Measurements from ENCODE around the gene PRKCE. TPM values are rescaled to one million over a fixed set of nuclear protein-coding genes. Genes with fewer than 3 reads are reported as not detected.

The PRKCE gene
- total RNA-seq, 1 experiment from 2014 or later: 17.7 TPM

DNA sequence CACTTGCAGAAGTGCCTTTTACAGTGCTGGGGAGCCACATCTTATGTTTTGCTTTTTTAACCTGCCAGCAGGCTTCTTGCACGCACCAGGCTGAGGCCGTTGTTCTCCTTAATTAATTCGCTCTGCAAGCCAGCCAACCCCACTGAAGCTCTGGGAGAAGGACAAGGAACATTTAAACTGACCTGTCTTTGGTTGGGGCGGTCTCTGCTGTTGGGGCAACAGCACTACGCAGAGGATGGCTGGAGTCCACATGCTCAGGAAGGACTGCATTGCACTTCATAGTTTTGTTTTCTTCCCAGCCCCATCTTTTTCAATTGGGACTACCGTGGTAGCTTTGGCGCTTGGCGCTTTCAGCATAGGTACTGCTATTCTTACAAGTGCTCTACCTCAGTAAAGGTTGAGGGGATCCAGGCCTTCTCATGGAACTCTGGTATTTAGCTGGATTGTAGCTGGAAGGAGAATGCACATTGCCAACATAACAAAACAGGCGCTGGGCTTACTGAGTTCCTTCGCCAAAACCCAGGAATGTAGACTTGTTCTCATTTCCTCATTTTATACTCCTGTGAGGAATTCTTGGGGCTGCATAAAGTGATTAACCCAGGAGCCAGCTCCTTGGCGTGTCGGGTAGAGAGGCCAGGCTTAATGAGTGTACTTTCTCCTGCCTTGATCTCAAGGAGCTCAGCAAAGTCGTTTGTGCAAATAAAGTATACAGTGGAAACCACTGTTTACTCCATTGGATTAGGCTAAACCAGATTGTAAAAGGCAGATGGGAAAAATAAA lies 146.2 kb downstream of the PRKCE start:
- H3K27me3 Mint-ChIP-seq (ENCODE audit: unreplicated experiment): no peaks in the 10 kb centered on the region
- H3K4me1 Mint-ChIP-seq (ENCODE audit: low read depth, unreplicated experiment): peaks cover 8% of the 10 kb centered on the region
- no peak overlapping the region for H3K4me3 Mint-ChIP-seq (ENCODE audit: low read depth, unreplicated experiment)
- intact Hi-C loops (cut with micrococcal nuclease; ENCODE audit: unreplicated experiment): no loop called here
- BruUV-seq (replicated peaks): no TSS peak
- no peak overlapping the region for H3K27ac Mint-ChIP-seq (ENCODE audit: unreplicated experiment)
- TF ChIP-seq, protein P1, sequence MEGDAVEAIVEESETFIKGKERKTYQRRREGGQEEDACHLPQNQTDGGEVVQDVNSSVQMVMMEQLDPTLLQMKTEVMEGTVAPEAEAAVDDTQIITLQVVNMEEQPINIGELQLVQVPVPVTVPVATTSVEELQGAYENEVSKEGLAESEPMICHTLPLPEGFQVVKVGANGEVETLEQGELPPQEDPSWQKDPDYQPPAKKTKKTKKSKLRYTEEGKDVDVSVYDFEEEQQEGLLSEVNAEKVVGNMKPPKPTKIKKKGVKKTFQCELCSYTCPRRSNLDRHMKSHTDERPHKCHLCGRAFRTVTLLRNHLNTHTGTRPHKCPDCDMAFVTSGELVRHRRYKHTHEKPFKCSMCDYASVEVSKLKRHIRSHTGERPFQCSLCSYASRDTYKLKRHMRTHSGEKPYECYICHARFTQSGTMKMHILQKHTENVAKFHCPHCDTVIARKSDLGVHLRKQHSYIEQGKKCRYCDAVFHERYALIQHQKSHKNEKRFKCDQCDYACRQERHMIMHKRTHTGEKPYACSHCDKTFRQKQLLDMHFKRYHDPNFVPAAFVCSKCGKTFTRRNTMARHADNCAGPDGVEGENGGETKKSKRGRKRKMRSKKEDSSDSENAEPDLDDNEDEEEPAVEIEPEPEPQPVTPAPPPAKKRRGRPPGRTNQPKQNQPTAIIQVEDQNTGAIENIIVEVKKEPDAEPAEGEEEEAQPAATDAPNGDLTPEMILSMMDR (IDR thresholded peaks at IDR 0.05; ENCODE audit: unreplicated experiment): no peak
- no peaks in the 10 kb centered on the region for H3K36me3 Mint-ChIP-seq (ENCODE audit: insufficient read depth, unreplicated experiment)
- no peaks in the 10 kb centered on the region for H3K9me3 Mint-ChIP-seq (ENCODE audit: low read depth, unreplicated experiment)
- no peak for DNase-seq
- CTCF ChIA-PET: interaction anchor here (0.9 to 1.3 kb wide), 2 partner anchors 9 to 1629 kb away, joined by 3 to 4 read pairs; partner anchors contain the start of gene PPM1B

DNA sequence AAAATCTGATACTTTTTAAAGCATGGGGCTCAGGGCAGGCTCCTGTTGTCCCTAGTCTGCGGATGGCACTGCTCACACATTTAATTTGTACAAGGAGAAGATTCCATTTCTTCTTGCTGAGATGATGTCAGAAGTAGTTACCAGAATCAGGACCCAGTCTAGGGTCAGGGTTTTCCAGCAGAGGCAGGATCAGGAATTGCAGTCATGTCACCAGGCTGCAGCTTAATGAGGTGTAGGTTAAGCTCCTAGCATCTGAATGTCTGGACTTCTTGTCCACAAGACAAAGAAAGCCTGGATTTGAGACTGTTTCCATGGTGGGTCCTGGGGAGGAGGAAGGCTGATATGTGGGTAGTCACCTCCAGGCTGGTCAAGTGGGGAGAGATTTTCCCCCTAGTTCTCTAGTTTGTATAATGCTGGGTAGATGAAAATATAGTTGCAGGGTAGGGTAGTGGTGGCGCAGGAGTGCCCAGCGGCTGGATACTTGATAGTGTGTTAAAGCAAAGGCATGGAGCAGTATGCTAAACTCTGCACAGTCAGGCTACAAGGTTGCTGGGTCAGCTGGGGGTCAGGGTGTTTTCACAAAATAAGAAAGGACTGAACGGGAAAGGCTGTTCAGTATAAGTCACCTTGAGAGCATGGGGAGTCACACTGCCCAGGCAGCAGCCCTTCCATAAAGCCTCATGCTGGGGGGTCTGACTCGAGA lies 148.4 kb downstream of the PRKCE start:
- no peaks in the 10 kb centered on the region for H3K27me3 Mint-ChIP-seq (ENCODE audit: unreplicated experiment)
- no peak overlapping the region for H3K4me3 Mint-ChIP-seq (ENCODE audit: low read depth, unreplicated experiment)
- no TSS peak for BruUV-seq (replicated peaks)
- DNase-seq: no peak
- no peaks in the 10 kb centered on the region for H3K4me1 Mint-ChIP-seq (ENCODE audit: low read depth, unreplicated experiment)
- no peaks in the 10 kb centered on the region for H3K9me3 Mint-ChIP-seq (ENCODE audit: low read depth, unreplicated experiment)
- CTCF ChIA-PET: no interaction called here
- H3K36me3 Mint-ChIP-seq (ENCODE audit: insufficient read depth, unreplicated experiment): no peaks in the 10 kb centered on the region
- no peak overlapping the region for H3K27ac Mint-ChIP-seq (ENCODE audit: unreplicated experiment)
- TF ChIP-seq, protein P1 (IDR thresholded peaks at IDR 0.05; ENCODE audit: unreplicated experiment): no peak
- intact Hi-C loops (cut with micrococcal nuclease; ENCODE audit: unreplicated experiment): no loop called here

DNA sequence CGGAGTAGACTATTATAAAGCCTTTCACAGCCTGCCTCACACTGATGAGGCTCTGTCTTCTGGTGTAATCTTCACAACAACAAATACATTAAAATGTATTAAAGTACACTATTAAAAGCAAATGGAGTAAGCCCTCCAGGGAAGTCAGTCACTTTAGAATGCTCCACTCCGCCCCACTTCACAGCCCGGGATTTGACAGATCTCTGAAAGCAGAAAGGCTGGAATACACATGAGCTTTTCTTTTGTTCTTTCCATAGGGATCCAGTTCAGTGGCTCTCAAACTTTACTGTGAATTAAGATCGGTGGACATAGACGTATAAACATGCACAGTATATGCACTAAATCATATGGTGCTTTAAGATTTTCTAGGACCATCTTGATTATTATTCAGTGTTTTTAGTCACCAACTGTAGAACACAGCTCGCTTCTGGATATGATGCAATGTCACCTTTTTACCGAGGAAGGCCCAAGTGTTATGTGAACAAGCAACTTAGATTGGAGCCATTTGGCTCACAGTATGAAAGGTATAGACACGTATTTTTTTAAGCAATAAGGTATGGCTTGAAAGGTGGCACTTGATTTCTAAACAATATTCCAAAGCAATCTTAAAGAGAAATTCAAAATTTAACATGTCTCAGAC lies 151.1 kb downstream of the PRKCE start:
- CTCF ChIA-PET: interaction anchor here (0.7 to 0.8 kb wide), 2 partner anchors 24 to 813 kb away, joined by 3 read pairs; no protein-coding TSS in a partner anchor
- H3K27me3 Mint-ChIP-seq (ENCODE audit: unreplicated experiment): no peaks in the 10 kb centered on the region
- no TSS peak for BruUV-seq (replicated peaks)
- no peak for DNase-seq
- intact Hi-C loops (cut with micrococcal nuclease; ENCODE audit: unreplicated experiment): no loop called here
- no peaks in the 10 kb centered on the region for H3K4me1 Mint-ChIP-seq (ENCODE audit: low read depth, unreplicated experiment)
- H3K9me3 Mint-ChIP-seq (ENCODE audit: low read depth, unreplicated experiment): no peaks in the 10 kb centered on the region
- H3K36me3 Mint-ChIP-seq (ENCODE audit: insufficient read depth, unreplicated experiment): no peaks in the 10 kb centered on the region
- no peak overlapping the region for H3K4me3 Mint-ChIP-seq (ENCODE audit: low read depth, unreplicated experiment)
- TF ChIP-seq, protein P1 (IDR thresholded peaks at IDR 0.05; ENCODE audit: unreplicated experiment): no peak
- H3K27ac Mint-ChIP-seq (ENCODE audit: unreplicated experiment): no peak overlapping the region

DNA sequence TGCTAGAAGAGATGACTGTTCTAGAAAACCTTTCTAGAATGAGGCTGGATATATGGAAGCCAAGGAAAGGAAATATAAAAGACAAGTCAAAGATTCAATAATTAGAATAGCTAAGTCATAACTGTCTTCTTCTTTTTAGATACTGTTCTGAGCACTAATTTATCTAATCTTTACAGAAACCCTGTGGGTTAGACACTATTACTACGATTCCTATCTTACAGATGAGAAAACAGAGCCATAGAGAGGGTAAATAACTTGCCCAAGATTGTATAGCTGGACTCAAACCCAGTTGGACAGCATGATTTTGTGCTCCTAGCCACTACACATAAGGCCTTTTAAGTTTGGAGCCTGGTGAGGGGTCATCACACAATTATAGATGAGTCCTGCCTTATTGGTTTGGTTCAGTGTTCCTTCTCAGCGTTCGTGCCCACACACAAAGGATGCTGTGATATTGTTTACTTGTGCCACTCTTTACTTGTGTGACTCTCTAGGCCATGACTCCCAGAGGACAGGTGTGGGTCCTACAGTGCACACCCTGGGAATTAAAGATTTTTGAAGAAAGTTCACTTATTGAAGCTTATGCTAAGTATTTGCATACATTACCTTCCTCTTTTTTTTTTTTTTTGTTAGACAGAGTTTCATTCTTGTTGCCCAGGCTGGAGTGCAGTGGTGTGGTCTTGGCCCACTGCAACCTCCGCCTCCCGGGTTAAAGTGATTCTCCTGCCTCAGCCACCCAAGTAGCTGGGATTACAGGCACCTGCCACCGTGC lies 153.7 kb downstream of the PRKCE start:
- CTCF ChIA-PET: interaction anchor here (0.8 kb wide), 1 partner anchor 35 kb away, joined by 3 read pairs; no protein-coding TSS in a partner anchor
- TF ChIP-seq, protein P1 (IDR thresholded peaks at IDR 0.05; ENCODE audit: unreplicated experiment): no peak
- no peaks in the 10 kb centered on the region for H3K36me3 Mint-ChIP-seq (ENCODE audit: insufficient read depth, unreplicated experiment)
- DNase-seq: no peak
- no peaks in the 10 kb centered on the region for H3K27me3 Mint-ChIP-seq (ENCODE audit: unreplicated experiment)
- H3K4me3 Mint-ChIP-seq (ENCODE audit: low read depth, unreplicated experiment): no peak overlapping the region
- H3K4me1 Mint-ChIP-seq (ENCODE audit: low read depth, unreplicated experiment): no peaks in the 10 kb centered on the region
- BruUV-seq (replicated peaks): no TSS peak
- no peaks in the 10 kb centered on the region for H3K9me3 Mint-ChIP-seq (ENCODE audit: low read depth, unreplicated experiment)
- no peak overlapping the region for H3K27ac Mint-ChIP-seq (ENCODE audit: unreplicated experiment)
- intact Hi-C loops (cut with micrococcal nuclease; ENCODE audit: unreplicated experiment): no loop called here

Data from Calu3 (cell line).